ENCODE data around the gene SLC25A28.
"Not testable (repeated sequence)": the region's sequence is repeated elsewhere in the genome, so short reads cannot be mapped to it uniquely, and the experiment has no call there.

The SLC25A28 gene

DNA sequence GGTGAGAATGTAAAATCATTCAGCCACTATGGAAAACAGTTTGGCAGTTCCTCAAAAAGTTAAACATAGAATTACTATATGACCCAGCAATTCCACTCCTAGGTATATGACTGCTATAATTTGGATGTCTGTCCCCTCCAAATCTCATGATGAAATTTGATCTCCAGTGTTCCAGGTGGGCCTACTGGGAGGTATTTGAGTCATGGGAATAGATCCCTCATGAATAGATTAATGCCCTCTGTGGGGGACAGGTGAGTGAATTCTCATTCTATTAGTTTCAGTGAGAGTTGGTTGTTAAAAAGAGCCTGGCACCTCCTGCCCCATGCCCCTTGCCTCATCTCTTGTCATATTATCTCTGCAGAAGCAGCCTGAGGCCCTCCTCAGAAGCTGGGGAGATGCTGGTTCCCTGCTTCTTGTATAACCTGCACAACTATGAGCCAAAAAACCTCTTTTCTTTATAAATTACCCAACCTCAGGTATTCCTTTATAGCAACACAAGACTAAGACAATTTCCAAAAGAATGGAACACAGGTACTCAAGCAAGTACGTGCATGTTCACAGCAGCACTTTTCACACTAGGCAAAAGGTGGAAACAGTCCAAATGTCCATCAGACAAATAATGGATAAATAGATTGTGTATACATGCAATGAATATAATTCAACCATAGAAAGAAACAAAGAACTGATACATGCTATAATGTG lies 8.8 kb upstream of the SLC25A28 start:
- DNase-seq: no peak

DNA sequence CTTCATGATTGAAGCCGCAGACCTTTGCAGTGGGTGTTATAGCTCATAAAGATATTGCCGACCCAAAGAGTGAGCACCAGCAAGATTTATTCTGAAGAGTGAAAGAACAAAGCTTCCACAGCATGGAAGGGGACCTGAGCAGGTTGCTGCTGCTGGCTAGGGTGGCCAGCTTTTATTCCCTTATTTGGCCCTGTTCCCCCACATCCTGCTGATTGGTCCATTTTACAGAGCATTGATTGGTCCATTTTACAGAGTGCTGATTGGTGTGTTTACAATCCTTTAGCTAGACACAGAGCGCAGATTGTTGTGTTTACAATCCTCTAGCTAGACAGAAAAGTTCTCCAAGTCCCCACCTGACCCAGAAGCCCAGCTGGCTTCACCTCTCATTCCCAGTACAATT lies 4.9 kb upstream of the SLC25A28 start:
- DNase-seq: not testable (repeated sequence)

DNA sequence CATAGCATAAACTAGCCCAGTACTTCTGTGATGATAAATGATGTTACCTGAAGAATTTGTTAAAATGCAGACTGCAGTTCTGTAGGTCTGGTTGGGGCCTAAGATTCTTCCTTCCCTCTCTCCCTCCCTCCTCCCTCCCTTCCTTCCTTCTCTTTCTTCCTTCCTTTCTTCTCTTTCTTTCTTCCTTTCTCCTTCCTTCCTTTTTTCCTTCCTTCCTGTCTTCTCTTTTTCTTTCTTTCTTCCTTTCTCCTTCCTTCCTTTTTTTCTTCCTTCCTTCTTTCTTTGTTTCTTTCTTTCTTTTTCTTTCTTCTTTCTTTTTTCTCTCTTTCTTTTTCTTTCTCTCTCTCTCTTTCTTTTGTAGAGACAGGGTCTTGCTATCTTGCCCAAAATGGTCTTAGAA lies 3.7 kb upstream of the SLC25A28 start:
- no peak for DNase-seq

DNA sequence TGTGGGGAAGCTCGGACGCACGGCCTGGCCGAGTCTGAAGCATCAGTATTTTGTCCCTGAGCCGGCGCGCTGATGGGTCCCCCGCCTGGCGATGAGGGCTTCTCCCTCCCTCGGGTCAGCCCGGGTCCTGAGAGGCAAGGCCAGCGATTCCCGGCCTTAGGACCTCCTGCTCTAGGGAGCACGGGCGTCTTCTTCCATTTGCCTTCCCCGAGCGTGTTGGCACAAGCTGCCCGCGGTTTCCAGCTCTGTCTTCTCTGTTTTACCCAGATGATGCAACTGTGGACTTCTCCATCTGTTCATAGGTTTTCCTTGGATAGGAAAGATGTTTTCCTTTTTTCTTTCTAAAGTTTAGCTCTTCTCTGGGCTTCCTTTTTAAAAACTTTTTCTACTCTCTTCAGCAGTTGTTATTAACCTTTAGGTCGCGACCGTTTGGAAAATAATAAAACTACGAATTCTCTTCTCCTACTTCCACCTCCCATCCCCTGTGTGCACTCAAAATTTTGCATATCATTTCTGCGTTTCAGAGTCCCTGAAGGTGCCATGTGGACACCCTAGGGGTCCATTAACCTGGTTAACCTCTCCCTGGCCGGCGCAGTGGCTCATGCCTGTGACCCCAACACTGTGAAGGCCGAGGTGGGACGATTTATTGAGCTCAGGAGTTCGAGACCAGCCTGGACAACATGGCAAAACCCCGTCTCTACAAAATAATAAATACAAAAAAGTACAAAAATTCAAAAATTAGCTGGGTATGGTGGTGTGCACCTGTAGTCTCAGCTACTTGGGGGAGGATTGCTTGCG lies 1.4 kb upstream of the SLC25A28 start:
- peak; percentile 72 for DNase-seq

DNA sequence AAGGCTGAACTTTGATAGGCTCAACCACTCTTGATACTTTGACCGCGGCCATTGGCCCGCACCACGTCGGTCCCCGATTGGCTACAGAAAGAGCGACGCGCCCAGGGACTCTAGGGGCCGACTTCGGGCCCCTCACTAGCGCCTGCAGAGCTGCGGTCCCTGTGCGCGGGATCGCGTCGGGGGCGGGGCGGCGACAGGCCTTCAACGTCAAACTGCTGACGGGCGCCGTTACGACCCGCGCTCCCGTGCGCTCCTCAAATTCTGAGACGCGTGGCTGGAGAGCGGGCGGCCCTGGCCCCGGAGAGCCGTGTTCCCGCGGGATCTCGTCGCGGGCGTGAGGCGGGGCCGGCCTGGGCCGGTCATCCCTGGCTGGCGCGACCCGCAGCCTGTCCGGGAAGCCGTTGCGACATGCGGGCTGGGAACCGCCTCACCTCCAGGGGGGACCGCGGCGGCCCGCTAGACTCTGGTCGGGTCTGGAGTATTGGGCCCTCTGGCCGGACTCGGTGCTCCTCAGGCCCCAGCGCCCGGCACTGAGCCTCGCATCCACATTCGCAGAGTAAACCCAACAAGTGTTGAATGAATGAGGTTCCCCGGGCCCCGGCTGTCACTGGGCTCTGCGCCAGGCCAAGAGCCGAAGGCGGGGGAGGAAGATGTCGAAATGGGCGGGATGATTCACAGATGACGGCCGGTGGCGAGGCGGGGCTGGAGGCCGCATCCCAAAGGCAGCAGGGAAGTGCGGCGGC lies 643 bp upstream of the SLC25A28 start:
- peak; percentile 72 for DNase-seq

DNA sequence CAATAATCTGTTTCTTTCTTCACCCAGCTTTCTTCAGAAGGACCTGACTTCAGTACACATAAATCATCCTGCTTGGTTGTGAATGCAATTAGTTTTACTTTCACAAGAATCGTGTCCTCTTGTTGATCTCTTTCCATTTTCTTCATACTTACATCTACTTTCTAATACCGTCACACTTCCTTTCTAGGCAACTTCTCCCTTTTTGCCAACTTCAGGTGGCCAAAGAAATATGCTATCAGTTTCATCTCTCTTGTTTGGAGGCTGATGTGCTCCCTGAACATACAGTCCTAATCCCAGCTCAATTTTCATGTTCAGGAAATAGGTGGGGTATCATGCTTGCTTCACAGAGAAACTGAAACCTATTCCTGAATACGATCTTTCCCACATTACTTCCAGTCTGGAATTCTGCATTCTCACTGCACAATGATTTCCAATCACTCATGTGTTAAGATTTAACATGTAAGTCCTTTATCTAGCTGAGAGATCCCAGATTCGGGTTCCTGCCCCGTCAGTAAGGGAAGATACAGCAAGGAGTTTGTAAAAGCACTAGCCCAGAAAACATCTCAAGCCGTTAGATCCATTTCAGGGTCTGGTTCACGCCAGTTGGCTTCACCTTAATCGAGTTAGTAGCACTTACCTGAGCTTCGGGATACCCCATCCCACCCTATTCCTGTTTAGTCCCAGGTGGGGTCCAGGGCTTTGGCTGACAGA lies 994 bp downstream of the SLC25A28 start:
- DNase-seq: no peak

DNA sequence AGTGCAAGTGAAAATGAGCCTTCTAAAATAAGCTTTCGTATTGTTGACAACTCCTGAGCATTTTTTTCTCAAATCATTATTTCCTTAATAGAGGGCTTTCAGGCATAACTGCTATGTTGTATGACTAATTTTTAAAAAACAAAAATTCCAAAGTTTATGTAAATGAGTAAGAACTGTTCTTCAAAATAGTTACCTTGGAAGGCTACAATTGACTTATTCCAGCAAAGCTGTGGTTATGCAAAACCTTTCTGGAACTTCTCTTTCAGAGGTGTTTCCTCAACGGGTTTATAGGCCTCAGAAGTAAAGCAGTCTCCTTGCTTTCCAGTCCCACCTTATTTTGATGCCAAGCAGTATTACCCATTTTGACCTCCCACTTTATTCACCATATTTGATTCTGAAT lies 2.5 kb downstream of the SLC25A28 start:
- no peak for DNase-seq

DNA sequence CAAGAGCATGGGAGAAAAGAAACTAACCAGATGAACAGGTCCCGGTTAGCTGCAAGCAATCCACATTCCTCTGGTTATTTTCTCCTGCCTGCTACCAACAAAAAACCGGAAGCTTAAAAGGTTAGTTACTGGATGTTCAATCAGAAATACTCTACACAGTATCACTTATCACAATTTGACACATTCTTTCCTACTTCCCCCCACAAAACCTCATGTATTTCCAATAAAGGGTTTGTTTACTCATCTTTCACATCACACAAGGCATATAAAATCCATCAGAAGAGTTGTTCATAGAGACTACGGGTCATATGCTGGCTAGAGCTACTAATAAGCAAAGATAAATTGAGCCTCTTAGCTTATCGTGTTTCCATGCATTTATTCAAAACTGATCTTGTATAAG lies 4.8 kb downstream of the SLC25A28 start:
- no peak for DNase-seq

DNA sequence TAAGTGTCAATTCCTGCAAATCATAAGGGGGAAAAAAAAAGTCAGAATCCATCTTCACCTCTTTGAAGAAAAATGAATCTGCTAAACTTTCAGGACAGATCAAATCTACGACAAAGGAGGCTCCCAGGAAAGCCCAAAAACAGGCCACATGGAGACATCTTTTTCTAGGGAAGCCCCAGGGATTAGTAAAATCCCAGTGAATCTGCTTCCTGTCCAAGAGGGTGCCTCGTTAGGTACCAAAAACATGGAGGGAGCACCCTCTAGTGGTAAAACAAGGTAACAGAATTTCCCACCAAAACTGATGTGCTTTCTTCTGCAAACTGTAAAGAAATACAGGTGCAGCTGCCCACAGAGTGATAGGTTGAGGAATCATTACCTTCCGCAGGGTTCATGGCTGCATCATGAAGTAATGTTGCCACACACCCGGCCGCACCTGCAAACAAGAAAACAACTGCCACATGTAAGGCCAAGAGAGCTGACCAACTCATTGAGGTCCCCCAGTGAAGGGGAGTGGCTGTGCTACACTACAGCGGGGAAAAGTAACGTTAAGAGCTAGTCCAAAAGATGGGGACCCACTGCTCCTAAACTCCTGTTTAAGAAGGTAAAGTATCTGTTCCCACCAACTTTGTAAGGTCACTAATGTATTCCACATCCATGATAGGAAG lies 7.9 kb downstream of the SLC25A28 start:
- no peak for DNase-seq

DNA sequence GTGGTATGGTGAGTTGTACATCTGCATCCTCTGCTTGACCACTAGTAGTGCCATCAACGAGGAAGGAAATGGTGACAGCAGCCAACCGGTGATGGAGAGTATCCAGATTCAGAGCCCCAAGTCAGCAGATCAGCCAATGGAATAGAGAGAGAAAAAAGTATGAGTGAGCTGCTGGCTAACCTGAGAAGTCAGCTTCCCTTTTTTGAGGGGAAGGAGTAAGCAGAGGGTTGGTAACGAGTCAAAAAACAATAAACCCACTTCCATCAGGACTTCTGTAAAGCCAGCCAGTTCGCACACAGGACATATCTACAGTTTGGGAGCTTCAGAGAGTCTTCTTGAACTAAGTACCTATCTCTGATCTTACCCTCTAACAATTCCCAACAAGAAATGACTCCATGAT lies 8.9 kb downstream of the SLC25A28 start:
- no peak for DNase-seq

DNA sequence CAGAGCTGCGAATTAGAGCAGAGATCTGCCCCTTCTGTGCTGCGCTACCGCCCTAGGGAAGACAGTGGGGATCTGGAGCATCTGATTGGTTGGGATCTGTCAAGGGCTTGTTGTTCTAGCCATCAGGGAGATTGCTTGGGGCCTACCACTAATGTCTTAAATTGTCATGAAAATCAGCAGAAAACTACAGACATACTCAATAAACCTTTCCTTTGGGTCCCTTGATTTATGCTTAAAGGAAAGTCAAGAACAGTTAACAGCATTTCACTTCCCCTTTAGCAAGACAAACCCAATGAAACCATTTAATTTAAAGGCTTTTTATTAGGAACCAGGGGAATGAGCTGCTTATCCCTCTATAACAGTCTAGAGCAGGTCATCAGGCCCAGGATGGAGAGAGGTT lies 10.0 kb downstream of the SLC25A28 start:
- DNase-seq: no peak

DNA sequence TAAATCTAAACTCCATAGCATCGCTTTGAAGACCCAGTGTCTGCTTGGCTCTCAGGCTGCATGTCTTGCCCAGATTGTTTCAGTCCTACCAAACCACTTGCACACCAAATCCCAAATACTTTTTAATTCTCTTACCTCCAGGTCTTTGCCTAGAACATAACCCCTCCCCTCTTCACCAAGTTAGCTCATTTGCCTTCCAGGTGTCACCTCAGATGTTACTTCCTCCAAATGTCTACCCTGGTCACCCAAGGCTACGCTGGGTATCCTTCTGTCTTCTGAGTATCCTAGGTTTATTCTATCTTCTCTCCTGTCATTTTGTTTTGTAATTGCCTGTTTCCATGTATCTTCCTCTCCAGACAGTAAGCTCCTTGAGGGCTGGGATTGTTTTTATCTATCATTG lies 11.1 kb downstream of the SLC25A28 start:
- DNase-seq: no peak

DNA sequence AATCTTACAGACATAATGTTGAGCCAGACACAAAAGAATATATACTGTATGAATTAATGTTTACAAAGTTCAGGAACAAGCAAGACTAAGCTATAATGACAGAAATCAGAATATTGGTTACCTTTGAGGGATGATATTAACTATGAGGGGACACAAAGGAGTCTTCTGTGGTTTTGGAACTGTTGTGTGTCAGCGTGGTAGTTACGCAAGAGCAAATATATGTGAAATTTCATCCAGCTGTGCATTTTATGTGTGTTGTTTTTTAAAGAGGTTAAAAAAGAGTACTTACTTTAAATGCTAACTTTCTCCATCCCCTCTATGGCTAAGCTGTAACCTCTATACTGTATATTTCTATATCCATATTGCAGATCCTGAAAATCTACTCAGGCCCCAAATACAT lies 14.9 kb downstream of the SLC25A28 start:
- no peak for DNase-seq

DNA sequence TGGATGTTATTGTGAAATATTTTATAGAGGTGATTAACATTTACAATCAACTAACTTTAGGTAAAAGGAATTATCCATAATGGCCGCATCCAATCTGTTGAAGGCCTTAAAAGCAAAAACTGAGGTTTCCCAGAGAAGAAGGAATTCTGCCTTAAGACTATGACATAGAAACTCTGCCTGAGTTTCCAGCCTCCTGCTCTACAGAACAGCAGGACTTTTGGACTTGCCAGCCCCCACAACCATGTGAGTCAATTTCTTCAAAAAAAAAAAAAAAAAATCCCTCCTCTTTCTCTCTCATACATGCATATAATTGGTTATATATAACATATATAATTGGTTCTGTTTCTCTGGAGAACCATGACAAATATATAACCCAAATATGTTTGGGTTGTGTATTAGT lies 15.4 kb downstream of the SLC25A28 start:
- DNase-seq: no peak

DNA sequence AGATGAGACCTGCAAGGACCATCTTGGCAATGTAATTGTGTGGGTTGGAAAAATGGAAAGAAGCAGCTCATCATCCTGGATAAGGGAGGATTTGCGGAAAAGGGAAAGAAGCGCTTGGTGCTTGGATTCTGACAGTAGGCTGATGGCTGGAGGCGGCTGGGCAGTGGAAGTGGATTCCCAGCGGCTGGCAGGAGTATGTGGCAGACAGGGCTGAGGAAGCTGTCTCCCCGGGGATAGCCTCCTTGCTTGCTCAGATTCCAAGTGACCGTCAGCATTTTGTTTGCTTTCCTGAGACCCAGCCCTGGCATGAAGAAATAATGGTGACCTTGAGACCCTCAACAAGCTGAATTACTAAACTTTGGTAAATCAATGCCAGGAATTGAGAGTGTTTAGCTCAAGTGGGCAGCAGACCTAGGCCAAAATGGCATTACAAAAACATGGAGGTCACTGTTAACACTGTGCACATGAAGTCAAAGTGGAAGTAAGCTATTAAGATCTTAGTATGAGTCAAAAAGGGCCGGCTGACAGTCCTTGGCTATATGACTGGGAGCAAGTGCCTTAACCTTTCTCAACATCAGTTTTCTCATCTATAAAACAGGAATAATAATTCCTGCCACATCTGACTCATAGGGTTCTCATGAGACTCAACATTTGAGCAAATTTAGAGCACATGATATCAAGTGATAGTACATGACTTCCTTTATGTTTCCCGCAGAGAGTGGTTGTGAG lies 21.3 kb downstream of the SLC25A28 start:
- DNase-seq: no peak

DNA sequence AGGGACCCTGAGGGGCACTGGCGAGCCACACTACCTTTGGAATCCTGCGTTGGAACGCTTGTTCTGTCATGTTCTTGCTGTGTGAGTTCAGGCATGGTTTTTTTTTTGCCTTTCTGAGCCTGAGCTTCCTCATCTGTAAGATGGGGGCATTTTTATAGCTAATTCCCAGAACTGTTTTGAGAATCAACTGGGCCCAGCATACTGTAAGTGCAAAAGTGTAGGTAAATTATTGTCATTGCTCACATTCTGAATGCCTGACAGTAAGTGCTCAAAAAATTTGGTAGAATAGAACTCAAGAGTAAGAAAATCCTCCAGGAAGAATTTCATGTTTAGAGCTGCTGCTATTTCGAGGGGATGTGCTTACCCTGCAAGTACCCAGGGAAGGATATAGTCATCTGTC lies 22.2 kb downstream of the SLC25A28 start:
- no peak for DNase-seq

DNA sequence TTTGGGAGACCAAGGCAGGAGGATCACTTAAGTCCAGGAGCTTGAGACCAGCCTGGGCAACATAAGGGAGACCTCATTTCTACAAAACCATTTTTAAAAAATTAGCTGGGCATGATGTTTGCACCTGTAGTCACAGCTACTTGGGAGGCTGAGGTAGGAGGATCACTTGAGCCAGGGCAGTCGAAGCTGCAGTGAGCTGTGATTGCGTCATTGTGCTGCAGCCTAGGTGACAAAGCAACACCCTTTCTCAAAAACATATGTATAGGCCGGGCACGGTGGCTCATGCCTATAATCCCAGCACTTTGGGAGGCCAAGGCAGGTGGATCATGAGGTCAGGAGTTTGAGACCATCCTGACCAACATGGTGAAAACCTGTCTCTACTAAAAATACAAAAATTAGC lies 23.5 kb downstream of the SLC25A28 start:
- not testable (repeated sequence) for DNase-seq

DNA sequence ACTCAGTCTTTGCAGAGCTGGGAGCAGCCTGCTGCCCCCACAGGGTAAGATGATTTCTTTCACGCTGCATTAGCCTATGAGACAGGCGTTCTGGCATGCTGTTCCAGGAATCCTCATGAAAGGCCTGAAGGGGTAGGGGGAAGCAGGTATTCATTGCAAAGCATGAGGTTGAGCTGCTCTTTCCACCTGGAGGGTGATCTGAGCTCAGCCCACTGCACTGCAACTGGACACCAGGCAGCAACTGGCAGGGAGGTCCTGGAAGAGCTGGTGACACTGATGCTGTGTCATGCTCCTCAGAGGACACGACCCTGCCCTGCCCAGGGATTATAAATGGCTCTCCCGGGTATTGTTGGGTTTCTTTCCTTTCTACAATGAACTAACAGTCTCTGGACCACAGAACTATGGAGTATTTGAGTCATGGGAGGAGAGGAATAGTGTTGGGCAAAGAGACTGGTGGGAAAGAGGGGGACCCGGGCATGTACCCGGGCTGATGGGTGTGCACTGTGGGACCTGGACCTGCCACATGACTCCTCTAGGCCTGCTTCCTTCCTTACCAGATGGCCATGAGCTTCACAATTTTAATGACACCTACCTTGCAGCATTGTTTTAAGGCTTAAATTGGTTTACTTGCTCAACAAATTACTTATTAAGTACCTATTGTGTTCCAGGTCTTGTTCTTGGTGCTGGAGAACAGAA lies 24.3 kb downstream of the SLC25A28 start:
- no peak for DNase-seq

DNA sequence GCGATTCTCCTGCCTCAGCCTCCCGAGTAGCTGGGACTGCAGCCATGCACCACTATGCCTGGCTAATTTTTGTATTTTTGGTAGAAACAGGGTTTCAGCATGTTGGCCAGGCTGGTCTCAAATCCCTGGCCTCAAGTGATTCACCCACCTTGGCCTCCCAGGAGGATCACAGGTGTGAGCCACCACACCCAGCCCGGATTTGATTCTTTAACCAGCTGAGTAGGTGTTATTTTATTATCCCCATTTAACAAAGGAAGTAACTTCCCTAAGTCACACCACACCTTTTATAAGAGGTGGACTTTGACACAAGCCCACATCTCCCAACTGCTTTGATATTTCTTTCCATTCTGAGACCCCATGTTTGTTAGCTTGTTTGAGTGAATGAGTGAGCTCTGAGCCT lies 25.0 kb downstream of the SLC25A28 start:
- no peak for DNase-seq

DNA sequence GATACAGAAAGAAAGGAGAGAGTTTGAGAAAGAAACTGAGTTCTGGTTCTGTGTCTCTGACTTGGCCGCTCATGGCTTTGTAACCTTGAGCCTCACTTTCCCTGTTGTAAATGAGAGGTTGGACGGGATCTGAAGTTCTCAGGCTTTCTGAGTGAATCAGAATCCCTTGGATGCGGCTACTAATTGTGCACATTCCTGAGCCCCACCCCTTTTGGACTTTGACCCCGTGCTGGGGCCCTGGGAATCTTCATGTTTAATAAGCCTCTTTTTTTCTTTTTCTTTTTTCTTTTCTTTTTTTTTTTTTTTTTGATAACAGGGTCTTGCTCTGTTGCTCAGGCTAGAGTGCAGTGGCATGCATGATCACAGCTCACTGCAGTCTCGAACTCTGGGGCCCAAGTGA lies 26.9 kb downstream of the SLC25A28 start:
- no peak for DNase-seq

DNA sequence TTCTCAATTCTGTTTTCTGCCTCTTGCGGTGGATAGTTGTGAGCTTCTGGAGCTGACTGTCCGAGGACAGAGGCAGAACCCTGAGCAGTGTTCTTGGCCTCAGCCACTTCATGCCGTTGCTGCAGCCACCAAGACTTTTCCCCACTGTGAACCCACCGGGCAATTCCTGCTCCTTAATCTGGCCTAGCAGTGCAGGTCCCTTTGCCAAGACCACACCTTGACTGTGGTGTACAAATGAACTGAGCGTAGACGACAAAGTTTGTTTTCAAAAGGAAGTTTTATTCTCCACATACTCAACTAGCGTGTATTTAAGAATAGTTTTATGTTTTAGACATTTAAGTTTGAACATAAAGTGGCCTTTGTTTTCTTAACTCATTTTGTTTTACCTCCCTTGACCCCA lies 29.4 kb downstream of the SLC25A28 start:
- DNase-seq: no peak
